A673 (cell line): ENCODE data around the gene PCBP1.

Experiments used
- EZH2 ChIP-seq: fragments of 200-600 bp; sonication (generic); IDR thresholded peaks from 2 replicates; pipeline ENCODE4 v1.6.1; 2017; ENCODE audit warnings: borderline replicate concordance, low read depth, mild to moderate bottlenecking, mixed read lengths, antibody characterized with exemption, low read length; ENCODE audit not compliant: poor library complexity, severe bottlenecking
- TF ChIP-seq, protein P1 (sequence below): fragments of 300-800, 200-600 bp; sonication (generic); conservative IDR thresholded peaks from 2 replicates; pipeline ENCODE4 v1.5.1; 2017; ENCODE audit warnings: low read depth, mild to moderate bottlenecking, antibody characterized with exemption, low read length, moderate library complexity, mixed read lengths

DNA sequence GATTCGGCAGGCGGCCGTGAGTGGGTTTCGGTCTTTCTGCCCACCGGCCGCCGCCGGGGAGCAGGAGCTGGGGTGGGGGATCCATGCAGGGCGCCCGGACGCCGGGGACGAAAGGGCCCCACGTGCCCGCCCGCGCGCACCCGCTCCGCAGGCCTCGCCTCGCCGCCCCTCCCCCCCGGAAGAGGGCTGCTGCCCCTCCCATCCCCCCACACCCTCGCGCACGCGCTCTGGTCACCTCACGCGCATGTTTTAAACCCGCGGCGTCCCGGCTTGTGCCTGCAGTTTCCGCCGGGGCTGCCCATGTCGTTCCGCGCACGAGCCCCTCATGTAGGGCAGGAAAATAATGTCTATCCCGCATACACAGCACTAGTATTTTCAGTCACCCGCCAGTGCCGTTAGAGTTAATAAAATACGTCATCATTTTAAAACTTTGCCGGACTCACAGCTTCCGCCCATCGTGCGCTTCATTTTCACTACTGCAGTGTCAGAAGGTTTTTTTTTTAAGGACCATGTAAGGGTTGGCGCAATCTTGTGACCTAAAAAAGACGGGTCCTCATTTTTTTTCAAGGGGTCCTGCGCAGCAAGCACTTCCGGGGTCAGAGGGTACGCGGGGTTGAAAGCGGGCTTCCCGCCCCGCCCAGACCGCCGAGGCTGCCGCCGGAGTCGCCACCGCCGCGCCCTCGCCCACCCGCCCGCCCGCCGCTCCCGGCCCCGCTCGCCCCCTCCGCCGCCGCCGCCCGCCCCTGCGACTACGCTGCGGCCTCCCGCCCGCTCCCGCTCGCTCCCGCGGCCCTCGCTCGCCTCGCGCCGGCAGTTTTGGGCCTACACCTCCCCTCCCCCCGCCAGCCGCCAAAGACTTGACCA is at the start of gene PCBP1:
- TF ChIP-seq, protein P1, sequence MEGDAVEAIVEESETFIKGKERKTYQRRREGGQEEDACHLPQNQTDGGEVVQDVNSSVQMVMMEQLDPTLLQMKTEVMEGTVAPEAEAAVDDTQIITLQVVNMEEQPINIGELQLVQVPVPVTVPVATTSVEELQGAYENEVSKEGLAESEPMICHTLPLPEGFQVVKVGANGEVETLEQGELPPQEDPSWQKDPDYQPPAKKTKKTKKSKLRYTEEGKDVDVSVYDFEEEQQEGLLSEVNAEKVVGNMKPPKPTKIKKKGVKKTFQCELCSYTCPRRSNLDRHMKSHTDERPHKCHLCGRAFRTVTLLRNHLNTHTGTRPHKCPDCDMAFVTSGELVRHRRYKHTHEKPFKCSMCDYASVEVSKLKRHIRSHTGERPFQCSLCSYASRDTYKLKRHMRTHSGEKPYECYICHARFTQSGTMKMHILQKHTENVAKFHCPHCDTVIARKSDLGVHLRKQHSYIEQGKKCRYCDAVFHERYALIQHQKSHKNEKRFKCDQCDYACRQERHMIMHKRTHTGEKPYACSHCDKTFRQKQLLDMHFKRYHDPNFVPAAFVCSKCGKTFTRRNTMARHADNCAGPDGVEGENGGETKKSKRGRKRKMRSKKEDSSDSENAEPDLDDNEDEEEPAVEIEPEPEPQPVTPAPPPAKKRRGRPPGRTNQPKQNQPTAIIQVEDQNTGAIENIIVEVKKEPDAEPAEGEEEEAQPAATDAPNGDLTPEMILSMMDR: no peak
- TF ChIP-seq EZH2: no peak
